GM19043 (cell line): ENCODE results near the gene SUGCT.

Experiments used
- ATAC-seq: cut with Tn5 transposase; IDR thresholded peaks from one replicate; pipeline ENCODE4 v1.9.1; 2021; ENCODE audit warnings: low read depth; ENCODE audit not compliant: unreplicated experiment

Gene SUGCT

GRCh38 chr7:40502359-40502758 is 367.6 kb downstream of the SUGCT start:
- ATAC-seq = no peak

- no peak for ATAC-seq
Measured at GRCh38 chr7:40506158-40506557, 371.4 kb downstream of the SUGCT start.

- no peak for ATAC-seq
Measured at GRCh38 chr7:40507166-40507565, 372.4 kb downstream of the SUGCT start.

- ATAC-seq = no peak
Measured at GRCh38 chr7:40509287-40509996, 374.6 kb downstream of the SUGCT start.

- ATAC-seq = no peak
Measured at GRCh38 chr7:40516376-40516775, 381.6 kb downstream of the SUGCT start.

- no peak for ATAC-seq
Measured at GRCh38 chr7:40519009-40519408, 384.2 kb downstream of the SUGCT start.

- no peak for ATAC-seq
Measured at GRCh38 chr7:40520986-40521738, 386.4 kb downstream of the SUGCT start.

- ATAC-seq = no peak
Measured at GRCh38 chr7:40525764-40526163, 391.0 kb downstream of the SUGCT start.

GRCh38 chr7:40526951-40527715 is 392.3 kb downstream of the SUGCT start:
- ATAC-seq = no peak

- no peak for ATAC-seq
Measured at GRCh38 chr7:40527723-40528122, 392.9 kb downstream of the SUGCT start.

GRCh38 chr7:40530292-40530691 is 395.5 kb downstream of the SUGCT start:
- ATAC-seq = no peak

- no peak for ATAC-seq
Measured at GRCh38 chr7:40531956-40532355, 397.2 kb downstream of the SUGCT start.

- ATAC-seq = no peak
Measured at GRCh38 chr7:40535678-40536077, 400.9 kb downstream of the SUGCT start.

GRCh38 chr7:40536421-40536820 is 401.6 kb downstream of the SUGCT start:
- no peak for ATAC-seq

GRCh38 chr7:40538281-40538680 is 403.5 kb downstream of the SUGCT start:
- no peak for ATAC-seq

GRCh38 chr7:40541336-40541735 is 406.5 kb downstream of the SUGCT start:
- ATAC-seq = no peak

- no peak for ATAC-seq
Measured at GRCh38 chr7:40542982-40543741, 408.4 kb downstream of the SUGCT start.

- no peak for ATAC-seq
Measured at GRCh38 chr7:40544221-40544723, 409.5 kb downstream of the SUGCT start.

- ATAC-seq = no peak
Measured at GRCh38 chr7:40544871-40545303, 410.1 kb downstream of the SUGCT start.

- no peak for ATAC-seq
Measured at GRCh38 chr7:40545739-40546138, 410.9 kb downstream of the SUGCT start.
